T-helper 1 cell (primary cell): ENCODE results near the gene KCMF1.
A peak's percentile ranks its signal among the peaks of the same experiment; 100 is the strongest.

ENCODE experiments used
- DNase-seq, 5 donors: peaks; one replicate each; pipeline ENCODE4 v3.0.0-alpha.2; 2012 to 2020

The KCMF1 gene

DNA sequence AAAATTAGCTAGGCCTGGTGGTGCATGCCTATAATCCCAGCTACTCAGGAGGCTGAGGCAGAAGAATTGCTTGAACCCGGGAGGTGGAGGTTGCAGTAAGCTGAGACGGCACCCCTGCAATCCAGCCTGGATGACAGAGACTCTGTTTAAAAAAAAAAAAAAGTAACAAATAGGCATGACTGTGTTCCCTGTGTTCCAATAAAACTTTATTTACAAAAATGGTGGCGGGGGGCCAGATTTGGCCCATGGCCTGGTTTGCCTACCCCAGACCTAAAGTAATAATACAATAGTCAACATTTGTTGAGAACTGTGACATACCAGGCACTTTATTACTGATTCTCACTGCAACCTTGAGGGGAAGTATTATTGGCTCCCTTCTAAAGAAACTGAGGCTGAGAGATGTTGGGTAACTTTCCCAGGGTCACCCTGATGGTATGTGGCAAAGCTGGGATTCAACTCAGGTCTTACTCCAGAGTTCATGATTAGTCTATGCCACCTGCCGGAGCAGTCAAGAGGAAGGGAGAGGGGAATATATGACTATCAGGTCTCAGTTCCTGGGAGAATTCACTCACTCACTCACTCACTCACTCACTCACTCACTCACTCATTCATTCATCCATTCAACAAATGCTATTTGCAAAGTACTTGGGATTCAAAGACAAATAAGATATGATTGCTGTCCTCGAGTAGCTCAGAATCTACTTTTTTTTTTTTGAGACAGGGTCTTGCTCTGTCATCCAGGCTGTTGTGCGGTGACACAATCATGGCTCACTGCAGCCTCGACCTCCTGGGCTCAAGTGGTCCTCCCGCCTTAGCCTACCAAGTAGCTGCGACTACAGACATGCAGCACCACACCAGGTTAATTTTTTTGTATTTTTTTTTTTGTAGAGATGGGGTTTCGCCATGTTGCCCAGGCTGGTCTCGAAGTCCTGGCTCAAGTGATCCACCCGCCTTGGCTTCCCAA, 14.3 kb upstream of the KCMF1 start:
- no peak for DNase-seq

DNA sequence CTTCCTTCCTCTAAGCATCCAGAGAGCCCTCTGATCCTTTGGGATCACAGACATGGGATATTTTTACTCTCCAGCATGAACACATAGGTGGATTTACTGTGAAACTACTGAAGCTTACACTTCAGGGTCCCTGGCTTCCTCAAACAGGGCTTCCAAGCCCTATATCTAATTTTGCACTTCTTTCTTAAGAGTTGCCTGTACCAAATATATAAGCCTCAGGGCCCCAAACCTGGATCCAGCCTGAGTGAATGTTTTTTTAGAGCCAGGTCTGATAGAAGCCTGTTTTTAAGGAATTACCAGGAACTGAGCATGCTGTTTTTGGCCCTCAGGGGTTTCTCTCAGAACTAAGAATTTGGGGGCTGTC, 13.2 kb upstream of the KCMF1 start:
- DNase-seq: no peak

DNA sequence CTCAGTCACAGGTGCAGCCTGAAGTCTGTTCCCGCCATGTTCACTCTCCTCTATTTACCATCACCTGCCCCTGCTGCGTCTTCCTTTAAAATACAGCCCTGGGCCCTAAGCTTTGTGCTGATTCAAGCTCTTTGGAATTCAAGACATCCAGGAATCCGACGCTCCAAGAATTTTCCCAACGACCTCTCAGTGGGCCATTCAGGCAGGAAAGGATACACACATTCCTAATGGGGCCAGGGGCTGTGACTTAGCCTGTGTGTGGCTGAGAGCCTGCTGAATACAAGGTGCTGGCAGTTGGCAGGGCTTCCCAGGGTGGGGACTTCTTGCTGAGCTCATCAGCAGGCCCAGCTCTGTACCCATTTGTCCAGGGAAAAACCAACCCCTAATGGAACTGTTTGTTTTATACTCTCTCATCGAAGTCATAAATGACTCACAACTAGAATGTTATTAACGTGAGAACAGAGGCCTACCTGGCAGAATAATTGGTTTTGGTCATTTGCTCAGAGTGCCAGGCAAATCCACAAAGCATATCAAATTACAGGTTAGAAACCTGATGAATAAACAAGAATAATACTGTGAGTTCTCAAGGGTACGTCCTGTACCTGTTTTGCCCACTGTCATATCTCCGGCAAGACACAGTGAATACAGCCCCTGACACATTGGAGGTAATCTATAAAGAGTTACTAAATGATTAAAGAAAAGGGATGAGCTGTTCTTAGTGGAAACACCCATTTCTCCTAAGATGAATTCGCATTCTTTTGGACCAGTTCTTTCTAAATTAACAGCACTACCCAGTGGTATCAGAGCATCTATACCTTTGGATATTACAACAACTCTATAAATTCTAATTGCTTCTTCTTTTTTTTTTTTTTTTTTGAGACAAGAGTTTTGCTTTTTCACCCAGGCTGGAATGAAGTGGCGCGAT, 12.6 kb upstream of the KCMF1 start:
- no peak for DNase-seq

DNA sequence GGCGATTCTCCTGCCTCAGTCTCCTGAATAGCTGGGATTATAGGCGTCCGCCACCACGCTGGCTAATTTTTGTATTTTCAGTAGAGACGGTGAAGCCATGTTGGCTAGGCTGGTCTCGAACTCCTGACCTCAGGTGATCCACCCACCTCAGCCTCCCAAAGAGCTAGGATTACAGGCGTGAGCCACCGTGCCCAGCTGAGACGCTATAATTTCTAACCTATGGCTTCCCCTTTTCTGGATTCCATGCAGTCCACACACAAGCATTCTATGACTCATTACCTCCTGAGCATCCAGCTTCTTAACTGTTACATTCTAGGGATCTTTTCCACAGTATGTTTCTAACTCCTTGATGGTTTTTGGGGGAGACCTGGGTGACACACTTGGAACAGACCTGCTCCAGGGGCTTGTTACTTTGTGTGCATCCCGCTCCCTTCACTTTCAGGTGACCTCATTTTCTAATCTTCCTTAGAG, 11.8 kb upstream of the KCMF1 start:
- no peak for DNase-seq

DNA sequence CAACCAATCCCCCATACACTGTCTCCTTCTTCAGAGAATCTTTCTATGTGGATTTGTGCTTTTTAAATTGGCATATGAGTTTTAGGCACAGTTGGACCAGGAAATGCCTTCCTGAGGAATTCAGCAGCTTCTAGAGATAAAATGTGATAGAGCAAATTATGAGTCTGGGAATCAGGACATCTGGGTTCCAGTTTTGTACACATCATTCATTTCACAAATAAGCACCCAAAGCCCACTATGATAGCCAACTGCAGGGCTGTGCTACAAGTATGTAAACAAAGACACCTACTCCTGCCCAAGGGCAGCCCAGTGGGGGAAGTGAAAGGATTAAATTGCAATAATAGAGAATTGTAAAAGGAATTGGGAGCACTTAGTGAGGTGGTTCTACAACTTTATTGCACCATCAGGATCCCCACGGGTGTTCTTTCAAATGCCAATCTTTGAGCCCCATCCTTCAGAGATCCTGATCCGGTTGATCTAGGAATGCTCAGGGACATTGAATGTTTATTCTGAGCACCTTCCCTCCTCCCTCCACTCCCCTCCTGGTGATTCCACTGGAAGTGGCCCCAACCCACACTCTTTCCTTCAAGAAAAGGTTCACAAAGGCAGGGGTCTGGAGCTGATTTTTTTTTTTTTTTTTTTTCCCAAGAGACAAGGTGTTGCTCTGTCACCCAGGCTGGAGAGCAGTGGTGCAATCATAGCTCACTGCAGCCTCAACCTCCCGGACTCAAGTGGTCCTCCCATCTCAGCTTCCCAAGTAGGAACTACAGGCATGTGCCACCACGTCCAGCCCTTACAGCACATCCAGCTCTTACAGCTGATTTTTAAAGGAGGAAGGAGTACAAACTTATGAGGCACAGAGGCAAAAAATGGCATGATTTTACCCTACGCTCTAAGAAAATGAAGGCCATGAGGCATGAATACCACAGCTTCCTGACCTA, 11.1 kb upstream of the KCMF1 start:
- no peak for DNase-seq

DNA sequence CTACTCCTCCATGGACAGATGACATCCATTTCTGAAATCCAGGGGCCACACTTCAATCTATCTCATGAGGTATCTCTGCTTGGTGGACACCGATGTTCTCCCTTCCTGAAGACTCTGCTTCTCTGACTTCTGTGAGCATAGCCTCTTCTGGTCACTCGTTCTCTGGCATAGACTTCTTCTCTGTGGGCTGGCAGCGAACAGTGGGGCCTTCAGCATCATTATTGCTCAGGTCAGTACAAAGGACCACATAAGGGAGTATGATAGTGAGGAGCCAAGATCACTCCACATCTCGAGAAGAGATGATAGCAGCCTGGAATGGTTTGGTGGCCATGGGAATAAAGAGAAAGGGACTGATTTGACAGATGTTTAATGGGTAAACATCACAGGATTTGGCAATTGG, 8.0 kb upstream of the KCMF1 start:
- no peak for DNase-seq

DNA sequence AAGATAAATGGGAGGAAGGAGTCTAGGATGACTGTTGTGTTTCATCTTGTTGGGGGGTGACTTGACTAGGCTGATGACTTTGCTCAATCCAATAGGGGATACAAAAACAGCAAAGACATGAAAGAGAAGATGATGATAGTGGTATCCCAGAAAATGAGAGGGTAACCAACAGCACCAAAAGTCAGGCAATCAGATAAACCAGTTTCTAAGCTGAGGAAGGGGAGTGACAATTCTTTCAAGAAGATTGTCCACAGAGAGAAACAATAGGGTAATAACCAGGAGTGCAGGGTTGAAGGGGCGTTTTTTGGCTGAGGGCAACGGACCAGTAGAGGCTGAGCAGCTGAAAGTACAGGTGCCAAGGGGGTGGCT, 7.7 kb upstream of the KCMF1 start:
- DNase-seq: no peak

DNA sequence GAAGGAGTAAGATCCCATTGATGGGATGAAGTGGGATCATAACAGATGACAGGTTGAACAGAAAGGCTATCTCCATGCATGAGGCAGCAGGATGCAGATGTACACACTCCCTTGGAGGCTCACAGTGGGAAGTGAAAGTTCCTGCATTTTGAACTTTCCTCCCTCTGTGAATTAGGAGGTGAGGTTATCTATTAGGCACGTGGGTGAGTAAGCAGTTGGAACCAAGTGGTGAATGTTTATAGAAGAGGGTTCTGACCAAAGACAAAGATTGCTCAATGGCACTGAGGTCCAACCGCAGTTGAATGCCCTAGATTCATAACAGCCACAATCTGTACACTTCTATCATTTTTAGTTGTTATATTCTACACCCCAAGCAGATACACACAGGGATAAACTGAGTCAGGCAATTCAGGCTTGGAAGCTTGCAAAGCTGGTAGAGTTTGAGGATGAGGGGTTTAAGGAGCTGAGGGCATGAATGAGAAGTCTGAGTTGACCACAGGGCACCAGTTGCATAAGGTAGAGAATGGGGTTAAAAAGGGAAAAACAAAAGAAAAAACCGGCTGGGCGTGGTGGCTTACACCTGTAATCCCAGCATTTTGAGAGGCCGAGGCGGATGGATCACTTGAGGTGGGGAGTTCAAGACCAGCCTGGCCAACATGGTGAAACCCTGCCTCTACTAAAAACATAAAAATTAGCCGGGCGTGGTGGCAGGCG, 7.1 kb upstream of the KCMF1 start:
- no peak for DNase-seq

DNA sequence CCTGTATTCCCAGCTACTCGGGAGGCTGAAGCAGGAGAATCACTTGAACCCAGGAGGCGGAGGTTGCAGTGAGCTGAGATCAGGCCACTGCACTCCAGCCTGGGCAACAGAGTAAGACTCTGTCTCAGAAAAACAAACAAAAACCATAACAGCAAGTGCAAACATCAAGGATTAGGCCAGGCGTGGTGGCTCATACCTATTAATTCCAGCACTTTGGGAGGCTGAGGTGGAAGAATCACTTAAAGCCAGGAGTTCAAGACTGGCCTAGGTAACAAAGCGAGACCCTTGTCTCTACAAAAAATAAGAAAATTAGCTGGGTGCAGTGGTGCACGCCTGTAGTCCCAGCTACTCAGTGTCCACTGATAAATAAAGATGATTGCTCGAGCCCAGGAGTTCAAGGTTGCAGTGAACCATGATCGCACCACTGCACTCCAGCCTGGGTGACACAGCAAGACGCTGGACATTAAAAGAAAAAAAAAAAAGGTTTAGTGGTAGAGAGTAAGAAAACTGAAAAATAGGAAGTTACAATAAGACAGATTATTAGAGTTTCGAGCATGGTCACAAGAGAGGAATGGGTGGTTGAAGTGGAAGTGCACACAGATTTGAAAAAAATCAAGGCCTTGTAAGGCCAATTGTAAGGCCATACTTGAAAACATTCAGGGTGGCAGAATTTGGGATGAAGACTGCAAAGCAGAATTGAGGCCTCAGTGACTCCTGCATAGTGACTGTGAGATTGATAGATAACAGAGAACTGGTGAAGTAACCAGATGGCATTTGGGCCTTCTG, 6.4 kb upstream of the KCMF1 start:
- no peak for DNase-seq

DNA sequence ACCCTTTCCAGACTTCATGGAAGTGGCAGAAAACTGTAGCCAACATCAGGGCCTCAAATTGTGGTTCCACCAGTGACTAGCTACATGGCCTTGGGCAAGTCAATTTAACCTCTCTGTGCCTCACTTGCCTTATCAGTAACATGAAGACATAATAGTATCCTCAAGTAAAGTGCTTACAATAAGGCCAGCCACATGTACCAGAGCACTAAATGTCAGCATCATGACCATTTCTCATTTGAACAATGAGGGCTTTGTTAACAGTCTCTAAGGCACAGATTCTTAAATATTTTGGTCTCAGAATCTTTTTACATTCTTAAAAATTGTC, 5.8 kb upstream of the KCMF1 start:
- no peak for DNase-seq

DNA sequence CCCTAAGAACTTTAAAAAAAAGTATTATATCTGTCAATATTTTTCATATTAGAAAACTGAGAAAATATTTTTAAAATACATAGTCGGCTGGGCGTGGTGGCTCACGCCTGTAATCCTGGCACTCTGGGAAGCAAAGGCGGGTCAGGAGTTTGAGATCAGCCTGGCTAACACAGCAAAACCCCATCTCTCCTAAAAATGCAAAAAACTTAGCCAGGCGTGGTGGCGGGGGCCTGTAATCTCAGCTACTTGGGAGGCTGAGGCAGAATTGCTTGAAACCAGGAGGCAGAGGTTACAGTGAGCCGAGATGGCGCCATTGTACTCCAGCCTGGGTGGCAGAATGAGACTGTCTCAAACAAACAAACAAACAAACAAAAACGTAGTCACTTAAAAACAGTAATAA, 5.1 kb upstream of the KCMF1 start:
- no peak for DNase-seq

DNA sequence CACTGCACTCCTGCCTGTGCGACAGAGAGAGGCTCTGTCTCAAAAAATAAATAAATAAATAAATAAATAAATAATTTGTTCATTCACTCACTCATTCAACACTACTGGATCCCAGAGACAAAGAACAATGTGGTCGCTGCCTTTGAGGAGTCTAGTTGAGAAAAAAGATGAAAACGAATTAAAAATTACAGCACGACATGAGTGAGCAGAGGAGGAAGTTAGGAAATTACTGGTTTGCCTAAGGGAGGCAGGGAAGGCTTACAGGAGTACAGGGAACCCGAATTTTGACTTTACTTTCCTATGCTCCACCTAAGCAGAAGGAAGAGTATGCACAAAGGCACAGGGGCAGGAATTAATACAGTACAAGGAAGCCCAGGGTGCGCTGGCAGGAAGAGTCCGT, 4.2 kb upstream of the KCMF1 start:
- DNase-seq: no peak

DNA sequence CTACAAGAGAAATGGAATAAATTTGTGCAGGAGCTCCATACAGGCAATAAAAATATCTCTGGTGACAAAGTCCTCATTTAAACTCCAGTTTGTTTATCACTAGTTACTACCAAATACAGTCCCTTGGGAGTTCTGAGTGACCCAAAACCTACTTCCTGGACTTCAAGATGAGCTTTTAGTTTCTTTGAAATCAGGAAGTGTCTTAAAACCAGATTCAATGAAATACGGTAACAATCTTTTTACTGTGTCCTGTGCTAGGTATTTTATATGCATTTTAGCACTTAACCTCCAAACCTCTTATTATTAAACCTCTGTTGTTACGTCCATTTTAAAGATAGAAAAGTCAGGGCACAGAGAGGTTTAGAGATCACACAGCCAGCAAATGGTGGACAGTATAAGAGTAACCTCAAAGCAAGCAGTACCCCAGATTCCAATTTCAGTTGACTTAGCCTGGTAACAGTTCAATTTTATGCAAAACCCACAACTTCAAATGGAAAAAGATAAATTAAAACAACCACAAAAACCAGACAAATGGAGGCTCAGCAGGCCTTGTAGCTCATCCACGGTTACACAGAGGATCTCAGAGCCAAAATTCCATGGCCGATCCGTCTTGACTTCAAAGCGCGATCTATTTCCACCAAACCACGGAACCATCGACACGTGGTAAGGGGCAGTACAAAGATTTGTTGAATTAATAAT, 1.3 kb upstream of the KCMF1 start:
- DNase-seq: peak in 4 of 5 donors; percentile 13 to 53 (median 20)

DNA sequence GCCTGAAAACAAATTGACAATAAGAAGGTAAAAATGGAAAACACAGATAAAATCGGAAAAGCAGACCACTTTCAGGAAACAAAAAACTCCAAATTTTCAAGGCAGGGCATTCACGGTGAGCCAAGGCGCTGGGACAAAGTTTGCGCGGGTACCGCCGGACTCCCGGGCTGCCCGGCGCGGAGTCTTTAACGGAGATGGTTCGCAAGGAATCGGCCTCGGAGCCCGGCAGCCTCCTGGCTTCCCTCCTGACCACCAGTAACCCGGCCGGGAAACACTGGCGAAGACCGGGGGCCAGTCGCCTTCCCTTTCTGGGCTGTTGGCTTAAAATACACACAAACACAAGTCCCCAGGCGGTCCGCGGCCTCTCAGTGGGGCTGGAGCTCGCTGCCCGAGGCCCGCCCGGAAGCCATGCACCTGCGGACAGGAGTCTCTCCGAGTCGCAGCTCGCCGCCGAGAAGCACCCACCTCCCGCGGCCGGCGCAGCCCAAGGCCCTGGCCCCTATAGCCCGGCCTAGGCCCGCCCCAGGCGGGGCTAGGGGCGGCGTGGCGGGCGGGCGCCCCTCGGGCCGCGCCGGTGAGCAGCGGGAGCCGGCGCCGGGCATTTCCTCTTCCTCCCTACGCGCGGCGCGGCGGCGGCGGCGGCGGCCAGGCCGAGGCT, 622 bp upstream of the KCMF1 start:
- DNase-seq: peak; percentile 32 to 64 (median 38)

DNA sequence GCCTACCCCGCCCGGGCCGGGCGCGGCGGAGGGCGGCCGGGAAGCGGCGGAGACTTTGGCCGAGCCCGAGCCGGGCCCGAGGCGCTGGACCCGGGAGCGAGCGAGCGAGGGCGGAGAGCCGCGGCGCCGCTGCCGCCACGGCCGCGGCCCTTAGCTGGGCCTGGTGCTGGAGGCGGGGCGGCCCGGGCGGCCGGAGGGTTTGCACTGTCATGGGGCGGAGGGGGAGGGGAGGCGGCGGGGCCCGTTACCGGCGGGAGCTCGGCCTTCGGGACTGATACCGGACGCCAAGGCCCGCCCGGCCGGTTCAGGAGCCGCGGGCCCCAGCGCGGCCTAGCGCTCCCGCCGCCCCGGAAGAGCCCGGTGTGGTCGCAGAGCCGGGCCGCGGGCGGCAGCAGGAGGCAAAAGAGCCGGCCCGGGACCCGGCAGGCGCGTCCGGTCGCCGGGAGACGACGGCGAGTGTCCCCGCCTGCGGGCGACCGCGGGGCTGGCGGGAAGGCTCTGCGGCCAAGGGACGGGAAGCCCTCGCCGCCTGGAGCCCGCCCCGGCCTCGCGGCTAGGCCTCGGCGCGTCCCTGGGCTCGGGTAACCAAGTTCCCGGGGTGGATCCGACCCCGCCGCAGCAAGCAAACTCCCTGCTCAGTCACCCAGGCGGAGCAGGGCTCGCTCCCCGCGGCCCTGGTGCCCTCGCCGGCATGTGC, 697 bp downstream of the KCMF1 start:
- peak; percentile 42 to 63 (median 62) for DNase-seq

DNA sequence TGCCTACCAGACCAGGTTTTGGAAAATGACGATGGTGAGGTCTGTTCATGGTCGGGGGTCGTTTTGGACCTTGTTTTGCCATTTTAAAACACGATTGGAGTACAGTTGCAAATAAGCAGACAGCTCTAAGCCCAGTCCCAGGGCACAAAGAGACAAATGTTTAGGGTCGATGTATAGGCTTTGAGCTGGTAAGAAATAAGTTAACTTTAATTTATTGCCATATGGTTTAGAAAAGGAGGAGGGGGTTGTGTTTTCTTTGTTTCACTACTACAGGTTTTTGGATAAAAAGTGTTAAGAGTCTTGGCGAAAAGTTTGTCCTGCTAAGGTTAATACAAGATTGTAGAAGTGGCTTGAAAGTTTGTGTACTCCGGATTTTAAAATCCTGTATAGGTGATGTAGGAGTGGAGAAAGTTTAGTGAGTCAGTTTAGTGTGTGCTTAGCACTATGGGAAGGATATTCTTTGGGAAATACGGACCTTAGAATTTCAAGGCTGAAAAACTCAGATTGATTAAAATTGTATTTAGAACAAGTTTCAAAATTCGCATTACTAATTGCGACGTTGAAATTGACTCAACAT, 1.3 kb downstream of the KCMF1 start:
- no peak for DNase-seq

DNA sequence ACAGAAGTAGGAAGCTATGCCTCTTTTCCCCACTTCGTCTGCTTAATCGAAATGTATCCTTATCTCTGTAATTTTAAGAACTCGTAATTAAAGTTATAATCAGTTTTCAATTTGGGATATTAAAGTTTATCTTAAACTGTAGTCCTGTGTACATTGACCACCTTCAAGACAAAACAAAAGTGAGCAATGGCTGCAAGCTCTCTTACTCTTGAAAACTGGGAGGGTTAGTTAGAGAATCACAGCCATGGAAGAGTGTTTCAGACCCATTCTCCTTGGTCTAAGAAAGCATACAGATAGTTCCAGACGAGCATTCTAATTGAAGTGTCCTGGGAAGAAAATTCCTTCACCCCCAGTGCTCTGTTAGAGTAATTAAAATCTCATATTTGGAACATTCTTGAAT, 2.0 kb downstream of the KCMF1 start:
- no peak for DNase-seq

DNA sequence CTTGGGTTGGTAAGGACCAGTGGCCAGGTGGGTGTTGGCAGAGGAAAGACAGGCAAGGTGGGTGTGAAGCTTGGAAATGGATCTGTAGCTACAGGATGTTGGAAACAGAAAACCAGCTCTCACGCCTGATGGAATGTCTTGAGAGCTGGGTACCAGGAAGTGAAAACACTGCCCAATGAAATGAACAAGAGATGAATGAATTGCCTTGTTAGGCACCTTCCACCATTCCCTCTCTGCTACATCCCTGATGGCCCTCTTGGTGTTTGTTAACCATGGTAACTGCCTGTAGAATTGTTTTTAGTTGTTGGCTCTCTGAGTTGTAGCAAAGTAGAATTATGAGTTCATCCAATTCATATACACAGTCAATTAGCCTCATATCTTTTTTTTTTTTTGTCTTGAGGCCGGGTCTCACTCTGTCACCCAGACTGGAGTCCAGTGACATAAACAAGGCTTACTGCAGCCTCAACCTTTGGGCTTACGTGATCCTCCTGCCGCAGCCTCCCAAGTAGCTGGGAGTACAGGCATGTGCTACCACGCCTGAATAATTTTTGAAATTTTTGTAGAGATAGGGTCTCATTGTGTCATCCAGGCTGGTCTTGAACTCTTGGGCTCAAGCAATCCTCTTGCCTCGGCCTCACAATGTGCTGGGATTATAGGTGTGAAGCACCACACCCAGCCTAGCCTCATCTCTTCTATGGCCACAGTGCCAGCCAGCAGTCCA, 9.5 kb downstream of the KCMF1 start:
- no peak for DNase-seq
